ENCODE measurements around the gene PDZRN3.

The PDZRN3 gene

DNA sequence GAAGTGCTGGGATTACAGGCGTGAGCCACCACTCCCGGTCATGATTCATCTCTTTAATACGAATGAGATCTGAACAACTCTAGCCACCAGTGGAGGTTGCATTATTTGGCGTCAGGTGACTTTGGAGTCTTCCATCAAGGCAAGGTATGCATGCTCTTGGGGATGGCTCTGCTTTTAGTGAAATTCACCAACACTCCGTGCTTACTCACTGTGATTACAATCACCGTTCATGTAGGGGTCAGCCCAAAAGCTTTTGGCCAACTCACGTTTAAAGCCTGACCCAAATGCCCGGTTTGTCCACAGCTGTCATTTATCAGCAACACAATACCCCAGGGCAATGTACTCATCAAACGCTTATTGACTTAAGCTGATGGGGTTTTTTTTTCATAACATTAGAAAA, 155.4 kb downstream of the PDZRN3 start:
- TF ChIP-seq SIN3A (IDR thresholded peaks at IDR 0.05; ENCODE audit: borderline replicate concordance, insufficient read depth, low read length) (no peak), TAF1 (IDR thresholded peaks at IDR 0.05; ENCODE audit: borderline replicate concordance, insufficient read depth, low read length) (no peak), FOXP2 (optimal IDR thresholded peaks at IDR 0.05; ENCODE audit: borderline replicate concordance, extremely low read depth, extremely low read length, insufficient read depth) (no peak), POLR2AphosphoS5 (IDR thresholded peaks at IDR 0.05; ENCODE audit: low read depth, low read length) (no peak)
- TF ChIP-seq, protein P1, sequence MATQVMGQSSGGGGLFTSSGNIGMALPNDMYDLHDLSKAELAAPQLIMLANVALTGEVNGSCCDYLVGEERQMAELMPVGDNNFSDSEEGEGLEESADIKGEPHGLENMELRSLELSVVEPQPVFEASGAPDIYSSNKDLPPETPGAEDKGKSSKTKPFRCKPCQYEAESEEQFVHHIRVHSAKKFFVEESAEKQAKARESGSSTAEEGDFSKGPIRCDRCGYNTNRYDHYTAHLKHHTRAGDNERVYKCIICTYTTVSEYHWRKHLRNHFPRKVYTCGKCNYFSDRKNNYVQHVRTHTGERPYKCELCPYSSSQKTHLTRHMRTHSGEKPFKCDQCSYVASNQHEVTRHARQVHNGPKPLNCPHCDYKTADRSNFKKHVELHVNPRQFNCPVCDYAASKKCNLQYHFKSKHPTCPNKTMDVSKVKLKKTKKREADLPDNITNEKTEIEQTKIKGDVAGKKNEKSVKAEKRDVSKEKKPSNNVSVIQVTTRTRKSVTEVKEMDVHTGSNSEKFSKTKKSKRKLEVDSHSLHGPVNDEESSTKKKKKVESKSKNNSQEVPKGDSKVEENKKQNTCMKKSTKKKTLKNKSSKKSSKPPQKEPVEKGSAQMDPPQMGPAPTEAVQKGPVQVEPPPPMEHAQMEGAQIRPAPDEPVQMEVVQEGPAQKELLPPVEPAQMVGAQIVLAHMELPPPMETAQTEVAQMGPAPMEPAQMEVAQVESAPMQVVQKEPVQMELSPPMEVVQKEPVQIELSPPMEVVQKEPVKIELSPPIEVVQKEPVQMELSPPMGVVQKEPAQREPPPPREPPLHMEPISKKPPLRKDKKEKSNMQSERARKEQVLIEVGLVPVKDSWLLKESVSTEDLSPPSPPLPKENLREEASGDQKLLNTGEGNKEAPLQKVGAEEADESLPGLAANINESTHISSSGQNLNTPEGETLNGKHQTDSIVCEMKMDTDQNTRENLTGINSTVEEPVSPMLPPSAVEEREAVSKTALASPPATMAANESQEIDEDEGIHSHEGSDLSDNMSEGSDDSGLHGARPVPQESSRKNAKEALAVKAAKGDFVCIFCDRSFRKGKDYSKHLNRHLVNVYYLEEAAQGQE (IDR thresholded peaks at IDR 0.05; ENCODE audit: insufficient read depth in 1 of 2, low read depth in 2 of 2, low read length in 2 of 2) = no peak

DNA sequence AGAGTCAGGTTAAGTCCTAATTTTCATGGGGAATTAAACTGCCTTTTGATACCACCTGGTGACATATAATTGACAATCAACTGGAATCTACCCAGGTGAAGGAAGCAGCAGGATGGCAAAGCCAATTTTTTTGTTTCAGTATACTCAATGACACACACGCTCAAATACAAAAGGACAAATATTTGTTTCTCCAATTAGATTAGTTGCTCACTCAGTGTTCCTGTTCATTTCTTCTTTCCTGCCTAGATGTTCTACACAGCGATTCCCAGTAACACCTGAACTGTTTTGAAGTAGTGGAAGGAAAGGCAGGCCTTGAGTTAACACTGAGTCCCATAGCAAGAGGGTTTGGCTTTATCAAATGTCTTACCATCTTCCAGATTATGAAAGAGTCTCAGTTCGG, 157.5 kb downstream of the PDZRN3 start:
- TF ChIP-seq, protein P1 (IDR thresholded peaks at IDR 0.05; ENCODE audit: insufficient read depth in 1 of 2, low read depth in 2 of 2, low read length in 2 of 2) = no peak
- TF ChIP-seq FOXP2 (optimal IDR thresholded peaks at IDR 0.05; ENCODE audit: borderline replicate concordance, extremely low read depth, extremely low read length, insufficient read depth) (no peak), TAF1 (IDR thresholded peaks at IDR 0.05; ENCODE audit: borderline replicate concordance, insufficient read depth, low read length) (no peak), SIN3A (IDR thresholded peaks at IDR 0.05; ENCODE audit: borderline replicate concordance, insufficient read depth, low read length) (no peak), POLR2AphosphoS5 (IDR thresholded peaks at IDR 0.05; ENCODE audit: low read depth, low read length) (no peak)

DNA sequence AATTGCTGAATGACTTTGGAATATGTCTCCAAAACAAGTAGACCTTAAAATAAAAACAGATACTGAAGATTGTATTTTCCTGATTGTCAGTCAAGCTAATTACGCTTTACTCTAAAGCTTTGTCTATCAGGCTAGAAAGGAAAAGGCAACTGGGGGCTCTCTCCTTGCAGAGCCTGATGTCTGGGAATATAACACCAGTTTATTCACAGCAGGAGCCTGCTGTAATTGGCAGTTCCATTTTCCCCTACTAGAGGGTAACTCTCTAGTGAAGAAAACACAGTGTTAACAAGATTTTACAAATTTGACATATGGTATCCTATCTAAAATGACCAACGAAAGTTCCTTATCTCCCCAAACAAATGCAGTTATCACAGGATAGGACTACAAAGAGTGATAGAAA, 158.8 kb downstream of the PDZRN3 start:
- TF ChIP-seq SIN3A (IDR thresholded peaks at IDR 0.05; ENCODE audit: borderline replicate concordance, insufficient read depth, low read length) (no peak), POLR2AphosphoS5 (IDR thresholded peaks at IDR 0.05; ENCODE audit: low read depth, low read length) (no peak), TAF1 (IDR thresholded peaks at IDR 0.05; ENCODE audit: borderline replicate concordance, insufficient read depth, low read length) (no peak)

DNA sequence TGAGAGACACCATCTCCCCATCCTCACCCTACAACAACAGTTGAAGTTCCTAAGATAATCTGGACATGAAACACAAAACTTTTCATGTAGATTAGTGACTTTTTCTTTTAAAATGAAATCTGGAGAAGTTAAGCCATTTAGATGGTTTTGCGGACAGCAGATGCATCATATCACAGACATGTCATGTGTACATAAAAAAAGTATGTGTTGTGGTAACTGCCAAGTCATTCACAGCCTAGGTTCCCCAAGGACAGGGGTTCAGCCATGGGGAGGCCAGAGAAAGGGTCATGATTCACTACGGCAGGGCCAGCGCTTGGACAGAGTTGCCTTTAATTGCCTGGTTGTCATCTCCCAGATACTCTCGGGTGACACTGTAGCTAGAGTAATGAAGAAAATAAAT, 163.2 kb downstream of the PDZRN3 start:
- TF ChIP-seq FOXP2 (optimal IDR thresholded peaks at IDR 0.05; ENCODE audit: borderline replicate concordance, extremely low read depth, extremely low read length, insufficient read depth) = no peak

DNA sequence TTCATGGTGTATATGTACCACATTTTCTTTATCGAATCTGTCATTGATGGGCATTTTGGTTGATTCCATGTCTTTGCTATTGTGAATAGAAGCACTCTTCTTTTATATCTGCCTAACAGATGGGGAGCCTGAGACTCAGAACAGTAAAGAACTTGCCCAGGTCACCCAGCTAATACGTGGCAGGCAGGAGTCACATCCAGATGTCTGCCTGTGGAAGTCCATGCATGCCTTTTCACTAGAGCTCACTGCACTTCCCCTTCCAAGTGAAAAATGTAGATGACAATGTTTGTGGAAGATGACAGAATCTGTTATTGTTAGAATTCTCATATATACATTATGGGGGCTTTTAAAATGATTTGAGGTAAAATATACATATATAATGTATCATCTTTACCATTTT, 165.0 kb downstream of the PDZRN3 start:
- no peak for TF ChIP-seq TAF1 (IDR thresholded peaks at IDR 0.05; ENCODE audit: borderline replicate concordance, insufficient read depth, low read length)
- no peak for TF ChIP-seq FOXP2 (optimal IDR thresholded peaks at IDR 0.05; ENCODE audit: borderline replicate concordance, extremely low read depth, extremely low read length, insufficient read depth)
- TF ChIP-seq, protein P1 (IDR thresholded peaks at IDR 0.05; ENCODE audit: insufficient read depth in 1 of 2, low read depth in 2 of 2, low read length in 2 of 2) = no peak
- no peak for TF ChIP-seq POLR2AphosphoS5 (IDR thresholded peaks at IDR 0.05; ENCODE audit: low read depth, low read length)
- no peak for TF ChIP-seq SIN3A (IDR thresholded peaks at IDR 0.05; ENCODE audit: borderline replicate concordance, insufficient read depth, low read length)

DNA sequence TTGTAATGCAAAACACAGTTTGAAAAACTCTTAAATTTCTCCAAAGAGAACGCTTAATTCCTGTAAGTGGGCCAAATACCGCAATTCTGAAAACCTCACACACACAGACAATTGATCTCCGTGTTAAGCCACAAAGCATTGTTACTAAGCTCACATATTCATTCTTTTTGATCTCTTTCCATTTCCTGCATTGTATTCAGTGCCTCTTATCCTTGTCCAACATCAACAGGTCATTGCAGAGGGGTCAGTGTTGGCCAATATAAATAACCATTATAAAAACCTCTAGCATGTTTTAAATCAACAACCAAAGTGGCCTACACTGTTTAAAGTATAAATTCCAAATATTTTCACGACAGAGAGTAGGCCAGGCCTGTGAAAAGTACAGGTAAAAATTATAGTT, 171.1 kb downstream of the PDZRN3 start:
- TF ChIP-seq, protein P1 (IDR thresholded peaks at IDR 0.05; ENCODE audit: insufficient read depth in 1 of 2, low read depth in 2 of 2, low read length in 2 of 2) = no peak
- no peak for TF ChIP-seq SIN3A (IDR thresholded peaks at IDR 0.05; ENCODE audit: borderline replicate concordance, insufficient read depth, low read length)
- TF ChIP-seq FOXP2 (optimal IDR thresholded peaks at IDR 0.05; ENCODE audit: borderline replicate concordance, extremely low read depth, extremely low read length, insufficient read depth) = no peak
- no peak for TF ChIP-seq TAF1 (IDR thresholded peaks at IDR 0.05; ENCODE audit: borderline replicate concordance, insufficient read depth, low read length)
- TF ChIP-seq POLR2AphosphoS5 (IDR thresholded peaks at IDR 0.05; ENCODE audit: low read depth, low read length) = no peak
